Daoy (cell line): ENCODE data around the gene C1GALT1. TPM values are rescaled to one million over a fixed set of nuclear protein-coding genes. Genes with fewer than 3 reads are reported as not detected.

Experiments used
- DNase-seq: peaks from one replicate; pipeline ENCODE4 v3.0.0-alpha.2; 2015; ENCODE audit warnings: low read depth
- total RNA-seq: library from RNA; depleted of rRNA; stranded (reverse); fragments of >200 nt; shearing (Covaris generic); gene quantifications from 2 replicates; pipeline ENCODE4 v1.2.3, GENCODE V29; 2014

C1GALT1 gene
- total RNA-seq, 1 experiment from 2014 or later, result 46.0 TPM

DNA sequence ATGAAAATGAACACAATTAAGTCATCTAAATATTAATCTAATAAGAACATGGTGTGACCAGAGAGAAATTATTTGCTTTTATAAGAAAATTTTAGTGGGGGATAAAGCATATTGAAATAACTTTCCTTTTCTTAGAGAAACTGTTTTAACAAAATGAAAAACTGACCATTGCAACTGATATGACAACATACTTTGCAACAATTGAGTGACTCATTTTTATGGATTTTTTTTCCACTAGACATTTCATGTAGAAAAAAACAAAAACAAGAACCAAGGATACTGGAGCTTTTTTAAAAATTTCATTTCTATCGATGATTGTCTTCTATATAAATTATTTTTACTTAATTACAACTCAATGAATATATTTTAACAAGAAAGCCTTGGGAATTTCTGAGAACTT lies 90.0 kb downstream of the C1GALT1 start:
- no peak for DNase-seq

DNA sequence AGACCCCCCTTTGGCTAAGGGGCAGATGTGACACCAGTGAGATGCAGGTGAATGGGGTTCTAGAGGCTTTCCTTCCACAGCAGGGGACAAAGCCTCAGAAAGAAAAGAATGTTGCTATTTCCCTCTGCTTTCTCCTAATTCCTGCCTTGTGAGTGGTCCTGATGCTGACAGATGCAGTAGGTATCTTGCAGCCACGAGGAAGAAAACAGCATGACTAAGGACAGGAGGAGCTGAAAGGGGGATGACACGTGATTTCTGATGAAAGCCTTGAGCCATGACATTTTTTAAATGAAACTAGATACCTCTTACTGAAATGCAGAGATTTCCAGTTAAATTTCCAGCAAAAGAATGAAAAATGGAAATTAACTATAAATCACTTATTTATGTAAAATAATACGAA lies 92.4 kb downstream of the C1GALT1 start:
- no peak for DNase-seq

DNA sequence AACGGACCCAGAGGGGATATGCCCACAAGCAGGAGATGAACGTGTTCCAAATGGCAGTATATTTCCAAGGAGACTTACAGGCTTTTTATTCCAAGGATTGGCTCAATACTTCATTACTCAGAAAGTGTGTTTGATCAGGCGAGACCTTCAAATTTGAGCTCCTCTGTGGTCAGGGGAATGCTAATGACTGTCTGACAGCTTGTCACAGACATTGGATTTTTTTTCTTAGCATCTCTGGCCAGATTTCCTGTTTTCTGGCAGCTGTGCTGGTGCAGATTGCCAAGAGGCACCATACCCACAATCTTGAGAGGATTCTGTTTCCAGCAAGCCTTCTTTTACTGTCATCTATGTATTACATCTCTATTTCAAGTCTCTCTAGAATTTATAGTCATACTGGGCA lies 93.8 kb downstream of the C1GALT1 start:
- DNase-seq, result no peak

DNA sequence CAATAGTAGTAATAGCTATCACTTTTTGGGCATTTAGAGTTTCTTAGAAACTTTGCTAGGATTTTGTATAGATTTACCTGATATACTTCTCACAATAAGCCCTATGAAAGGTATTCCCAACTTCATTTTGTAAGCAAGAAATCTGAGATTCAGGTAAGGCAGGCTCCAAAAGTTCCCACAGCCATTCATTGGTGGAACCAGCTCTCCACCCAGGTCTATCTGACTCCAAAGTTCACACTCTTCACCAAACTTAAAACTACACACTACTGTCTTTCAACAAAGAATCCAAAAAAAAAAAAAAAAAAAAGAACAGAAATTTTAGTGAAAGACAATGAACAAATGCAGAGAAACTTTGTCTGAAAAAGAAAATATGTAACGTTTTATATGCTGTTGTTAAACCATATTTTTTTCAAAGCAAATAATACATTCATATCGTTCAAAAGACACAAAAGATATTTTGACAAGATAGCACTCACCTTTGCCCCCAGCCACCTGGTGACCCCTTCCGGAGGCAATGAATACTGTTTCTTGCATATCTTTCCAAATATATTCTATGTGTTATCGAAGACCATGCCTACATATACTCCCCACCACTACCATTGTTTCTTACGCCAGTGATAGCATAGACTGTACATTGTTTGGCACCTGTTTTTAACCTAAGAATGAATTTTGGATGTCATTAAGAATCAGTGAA lies 108.2 kb downstream of the C1GALT1 start:
- no peak for DNase-seq

DNA sequence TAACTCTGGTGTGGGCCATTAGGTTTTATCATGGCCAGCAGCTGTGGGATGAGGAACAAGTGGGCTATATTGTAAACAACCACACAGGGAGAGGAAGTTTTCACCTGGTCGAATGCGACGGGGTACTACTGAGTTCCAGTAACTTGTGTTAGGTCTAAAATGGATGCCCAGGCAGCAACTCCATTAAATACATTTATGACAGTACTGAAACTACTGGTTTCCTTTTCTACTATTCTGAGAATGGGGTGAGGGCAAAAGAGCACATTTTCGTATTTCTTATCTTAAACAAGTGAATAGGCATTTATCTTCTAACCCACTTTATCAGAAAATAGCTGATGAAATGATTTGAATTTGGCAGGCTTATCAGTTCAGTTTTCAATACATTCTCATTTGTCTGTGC lies 109.7 kb downstream of the C1GALT1 start:
- DNase-seq, result no peak

DNA sequence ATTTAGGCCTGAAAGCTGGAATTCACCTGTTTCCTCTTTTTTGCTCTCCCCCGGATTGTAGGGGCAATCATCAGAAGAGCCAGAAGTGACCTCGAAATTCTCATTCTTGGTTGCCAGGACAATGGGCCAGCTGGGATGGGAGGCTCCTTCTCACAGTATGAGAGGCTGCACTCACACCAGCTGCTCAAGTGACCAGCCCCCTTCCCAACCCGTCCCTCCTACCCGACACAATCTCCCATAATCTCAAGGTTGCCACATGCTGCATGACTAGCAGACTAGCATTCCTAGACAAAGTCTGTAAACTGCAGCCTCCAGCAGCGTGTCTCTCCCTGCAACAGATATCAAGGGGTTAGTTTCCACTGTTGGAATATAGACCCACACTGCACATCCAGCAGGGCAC lies 110.3 kb downstream of the C1GALT1 start:
- DNase-seq, result no peak

DNA sequence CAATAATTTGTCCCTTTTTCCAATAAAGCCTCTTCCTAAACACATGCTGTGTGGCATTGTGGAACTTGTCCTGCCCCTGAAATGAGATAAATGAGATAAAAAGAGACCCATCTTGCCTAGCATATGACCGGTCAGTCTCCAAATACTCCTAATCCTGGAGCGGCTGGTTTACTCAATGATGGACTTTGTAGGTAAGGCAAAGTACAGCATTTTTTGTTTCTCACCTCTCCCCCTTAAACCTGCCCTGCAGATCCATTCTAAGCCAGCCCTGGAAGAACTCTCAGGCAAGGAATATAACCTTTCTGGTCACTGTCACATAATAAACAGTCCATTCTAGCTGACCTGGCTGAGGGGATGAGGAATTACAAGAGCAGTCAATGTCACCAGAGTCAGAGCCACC lies 110.7 kb downstream of the C1GALT1 start:
- no peak for DNase-seq

DNA sequence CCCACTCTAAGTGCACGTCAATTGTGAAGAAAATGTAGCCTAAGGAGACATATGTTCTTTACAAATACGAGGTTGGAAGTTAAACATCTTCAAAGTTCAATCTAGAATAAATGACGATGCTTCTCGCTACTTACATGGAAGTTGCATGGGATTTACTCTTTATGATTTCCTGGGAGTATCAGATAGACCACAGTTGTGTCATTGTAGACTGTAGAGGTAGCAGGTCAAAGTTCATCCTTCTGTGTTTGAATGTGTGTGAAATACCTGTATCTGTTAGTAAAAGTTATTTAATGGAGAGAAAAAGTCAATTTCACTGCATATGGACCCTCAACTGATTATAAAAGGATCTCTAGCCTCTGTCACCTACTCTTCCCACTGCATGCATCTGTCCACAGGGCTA lies 112.6 kb downstream of the C1GALT1 start:
- no peak for DNase-seq
